HCT116 (cell line): Measurements from ENCODE around the gene TDRD3.

Experiments
- CEBPB ChIP-seq: IDR thresholded peaks from 2 replicates; pipeline ENCODE4 v1.6.1; 2012; ENCODE audit warnings: low read depth
- CTCF ChIP-seq, 3 experiments: fragments of 200-600 bp in 1 of 3; sonication (generic) in 1 of 3; IDR thresholded peaks in 2 of 3; conservative IDR thresholded peaks in 1 of 3; 2 replicates each; pipeline ENCODE4 v1.5.1; 2012 to 2017; ENCODE audit warnings: low read depth in 2 of 3, low read length in 2 of 3, antibody characterized with exemption in 1 of 3, borderline replicate concordance in 1 of 3, control low read depth in 1 of 3, mild to moderate bottlenecking in 1 of 3, mixed read lengths in 1 of 3, mixed run types in 1 of 3, moderate library complexity in 1 of 3; ENCODE audit not compliant: insufficient read depth in 1 of 3
- EZH2 ChIP-seq: fragments of 200-600 bp; sonication (generic); IDR thresholded peaks from 2 replicates; pipeline ENCODE4 v1.6.1; 2017; ENCODE audit warnings: antibody characterized with exemption, mixed run types
- EZH2phosphoT487 ChIP-seq: fragments of 200-600 bp; IDR thresholded peaks from 2 replicates; pipeline ENCODE4 v1.6.1; 2018; ENCODE audit warnings: antibody characterized with exemption, borderline replicate concordance
- FOSL1 ChIP-seq: IDR thresholded peaks from 2 replicates; pipeline ENCODE4 v1.6.1; 2012; ENCODE audit warnings: low read depth
- JUND ChIP-seq: IDR thresholded peaks from 2 replicates; pipeline ENCODE4 v1.6.1; 2012
- POLR2A ChIP-seq: IDR thresholded peaks from 2 replicates; pipeline ENCODE4 v1.7.0; 2011; ENCODE audit warnings: borderline replicate concordance; ENCODE audit not compliant: insufficient read depth, insufficient read length; ENCODE audit errors: extremely low read depth
- POLR2AphosphoS5 ChIP-seq: IDR thresholded peaks from 2 replicates; pipeline ENCODE4 v1.6.1; 2011; ENCODE audit warnings: mild to moderate bottlenecking, low read depth, low read length, moderate library complexity
- RAD21 ChIP-seq: IDR thresholded peaks from 2 replicates; pipeline ENCODE4 v1.6.1; 2012; ENCODE audit warnings: low read depth, mild to moderate bottlenecking
- REST ChIP-seq: IDR thresholded peaks from 2 replicates; pipeline ENCODE4 v1.6.1; 2012; ENCODE audit warnings: low read depth
- YY1 ChIP-seq: IDR thresholded peaks from 2 replicates; pipeline ENCODE4 v1.6.1; 2011; ENCODE audit warnings: low read length, low read depth, moderate library complexity, mild to moderate bottlenecking; ENCODE audit not compliant: insufficient replicate concordance; ENCODE audit errors: extremely low read depth
- ZNF274 ChIP-seq: fragments of 200-500 bp; sonication (Bioruptor generic); IDR thresholded peaks from 2 replicates; pipeline ENCODE4 v1.6.1; 2014; ENCODE audit warnings: mild to moderate bottlenecking, low read depth, low read length, inconsistent platforms
- TF ChIP-seq, protein P1 (sequence below): IDR thresholded peaks from 2 replicates; pipeline ENCODE4 v1.6.1; 2012

DNA sequence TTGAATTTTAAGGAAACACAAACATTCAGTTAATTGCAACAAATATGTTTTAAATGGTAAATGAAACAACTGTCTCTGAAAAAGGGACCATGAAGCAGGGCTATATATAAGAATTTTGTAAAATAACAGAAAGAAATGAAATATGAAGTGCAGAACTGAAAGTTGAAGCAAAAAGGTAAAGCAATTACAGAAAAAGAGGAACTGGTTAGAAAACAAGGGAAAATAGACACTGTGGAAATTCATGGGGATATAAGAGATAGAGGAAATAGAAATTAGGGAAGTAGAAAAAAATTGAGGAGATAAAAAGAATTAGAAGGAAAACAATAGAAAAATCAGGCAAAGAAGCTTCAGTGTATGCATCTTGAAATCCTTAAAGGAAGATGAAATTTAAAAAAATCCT, 40.0 kb upstream of the TDRD3 start:
- TF ChIP-seq CTCF (IDR thresholded peaks at IDR 0.05 in 2 of 3, conservative IDR thresholded peaks at IDR 0.05 in 1 of 3; ENCODE audit: borderline replicate concordance in 1 of 3, insufficient read depth in 1 of 3, low read depth in 2 of 3, low read length in 2 of 3) (no peak), POLR2A (no peak), EZH2 (no peak), REST (no peak), RAD21 (no peak), EZH2phosphoT487 (no peak), POLR2AphosphoS5 (no peak), CEBPB (no peak), FOSL1 (no peak), YY1 (no peak), ZNF274 (no peak), JUND (no peak)
- TF ChIP-seq, protein P1, sequence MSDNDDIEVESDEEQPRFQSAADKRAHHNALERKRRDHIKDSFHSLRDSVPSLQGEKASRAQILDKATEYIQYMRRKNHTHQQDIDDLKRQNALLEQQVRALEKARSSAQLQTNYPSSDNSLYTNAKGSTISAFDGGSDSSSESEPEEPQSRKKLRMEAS, result no peak
